Left ventricle myocardium superior (tissue), 1 donor: ENCODE measurements around the gene SBSN. TPM values are rescaled to one million over a fixed set of nuclear protein-coding genes. Genes with fewer than 3 reads are reported as not detected.
"Not testable (repeated sequence)": the region's sequence is repeated elsewhere in the genome, so short reads cannot be mapped to it uniquely, and the experiment has no call there.

Source experiments
- ATAC-seq: fragments of 200-7000 bp; cut with Tn5 transposase; one replicate; pipeline ENCODE4 v1.9.1; 2020; ENCODE audit warnings: mild to moderate bottlenecking, moderate library complexity
- DNase-seq: peaks from one replicate; pipeline ENCODE4 v3.0.0-alpha.2; 2020
- intact Hi-C: fragments of 100-400 bp; cut with micrococcal nuclease; formaldehyde crosslinking; loops from one replicate; pipeline ENCODE4 v1.11.0; 2022
- total RNA-seq: library from RNA; stranded (reverse); fragmentation: NEBNext Ultra II Directional; extraction: Animal tissue kit (Norgen Biotek cat#: 25700); gene quantifications from one replicate; pipeline ENCODE4 v1.2.1, GENCODE V29; 2021
- donor health status: DM: no; HTN: yes; CAD: no; lungs with severe emphysema.

SBSN gene
- total RNA-seq, 1 donor from 2014 or later = not detected

- ATAC-seq (no peak), DNase-seq (no peak)
- intact Hi-C loops = no loop called here
Measured at GRCh38 chr19:35488677-35489076, 39.4 kb downstream of the SBSN start.

GRCh38 chr19:35487656-35488182, 40.4 kb downstream of the SBSN start:
- DNase-seq (no peak), ATAC-seq (no peak)
- intact Hi-C loops = no loop called here

- no peak for DNase-seq
- ATAC-seq = no peak
- intact Hi-C loops = no loop called here
Measured at GRCh38 chr19:35486268-35486708, 41.8 kb downstream of the SBSN start.

DNA sequence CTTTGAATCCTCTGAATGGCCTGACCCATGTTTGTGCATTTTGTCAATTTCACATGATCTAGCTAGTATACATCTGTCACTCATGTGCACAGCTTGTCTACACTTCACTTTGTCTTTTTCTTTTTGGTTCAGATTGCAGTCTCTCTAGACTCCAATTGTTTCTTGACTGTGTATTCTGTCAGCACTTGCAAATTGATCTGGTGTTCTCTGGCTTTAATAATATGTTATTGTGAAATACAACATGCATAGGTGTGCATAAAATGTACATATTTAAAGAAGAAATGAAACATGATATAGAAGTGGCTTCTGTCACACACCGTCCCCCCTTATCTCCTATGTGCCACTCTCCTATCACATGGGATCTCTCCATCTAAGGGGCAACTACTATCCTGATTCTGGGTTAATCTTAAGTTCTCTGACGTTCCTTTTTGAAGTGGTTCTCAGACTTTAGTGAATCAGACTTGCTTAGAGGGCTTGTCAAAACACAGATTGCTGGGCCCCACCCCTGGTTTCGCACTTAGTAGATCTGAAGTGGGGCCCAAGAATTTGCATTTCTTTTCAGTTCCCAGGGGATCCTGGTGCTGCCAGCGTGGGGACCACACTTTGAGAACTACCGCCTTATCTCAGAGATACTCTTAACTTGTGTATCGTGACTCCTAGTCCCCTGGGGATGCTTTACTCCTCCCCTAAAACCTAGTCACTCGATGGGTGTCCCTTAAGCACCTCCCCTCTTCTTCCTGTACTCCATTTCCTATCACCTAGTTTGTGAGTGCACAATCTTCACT, 43.7 kb downstream of the SBSN start:
- DNase-seq = no peak
- no peak for ATAC-seq
- intact Hi-C loops = no loop called here

DNA sequence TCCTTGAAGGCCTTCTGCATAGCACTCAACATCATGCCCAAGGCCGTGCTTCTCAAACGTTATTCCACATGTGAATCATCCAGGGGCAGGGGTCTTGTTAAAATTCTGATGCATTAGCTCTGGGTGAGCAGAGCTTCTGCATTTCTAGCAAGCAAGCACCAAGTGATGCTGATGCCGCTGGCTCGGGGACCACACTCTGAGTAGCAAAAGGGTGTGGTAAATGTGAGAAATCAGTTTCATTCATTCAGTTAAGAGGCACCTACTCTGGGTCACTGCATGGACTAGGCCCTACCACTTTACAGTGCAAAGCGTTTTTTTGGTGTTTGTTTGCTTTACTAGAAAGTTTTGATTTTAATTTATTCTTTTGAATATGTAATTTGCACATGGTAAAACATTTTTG, 45.0 kb downstream of the SBSN start:
- ATAC-seq (no peak), DNase-seq (no peak)
- intact Hi-C loops = no loop called here

DNA sequence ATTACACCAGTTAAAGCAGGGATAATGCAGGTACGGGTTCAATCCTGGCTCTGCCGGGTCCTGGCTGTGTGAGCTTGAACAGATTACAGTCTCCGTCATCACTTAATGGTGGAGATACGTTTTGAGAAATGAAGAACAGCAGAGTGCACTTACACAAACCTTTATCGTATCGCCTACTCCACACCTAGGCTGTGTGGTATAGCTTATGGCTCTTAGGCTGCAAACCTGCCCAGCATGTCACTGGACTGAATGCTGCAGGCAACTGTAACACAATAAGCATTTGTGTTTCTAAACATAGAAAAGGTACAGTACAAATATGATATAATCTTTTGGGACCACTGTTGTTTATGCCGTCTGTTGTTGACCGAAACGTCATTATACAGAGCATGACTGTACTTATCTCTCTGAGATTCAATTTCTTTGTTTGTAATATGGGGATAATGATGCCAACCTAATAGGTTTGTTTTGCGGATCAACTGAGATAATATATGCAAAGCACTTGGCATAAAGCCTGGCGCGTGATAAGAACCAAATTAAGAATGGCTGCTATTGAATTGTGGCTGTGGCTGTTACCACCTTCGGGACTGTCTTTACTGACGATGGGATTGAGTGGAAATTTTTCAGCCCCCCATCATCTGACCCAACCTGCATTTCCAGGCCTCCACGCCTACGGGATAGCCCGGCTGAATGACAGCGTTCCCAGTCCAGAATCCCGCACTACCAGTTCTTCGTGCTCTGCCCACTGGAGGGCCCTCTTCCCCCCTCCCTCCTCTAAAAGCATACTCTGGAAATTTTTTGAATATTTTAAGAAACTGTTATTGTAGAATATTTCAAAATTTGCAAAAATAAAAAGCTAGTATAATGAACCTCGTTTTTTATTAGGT, 49.1 kb downstream of the SBSN start:
- ATAC-seq (no peak), DNase-seq (no peak)
- intact Hi-C loops = no loop called here

DNA sequence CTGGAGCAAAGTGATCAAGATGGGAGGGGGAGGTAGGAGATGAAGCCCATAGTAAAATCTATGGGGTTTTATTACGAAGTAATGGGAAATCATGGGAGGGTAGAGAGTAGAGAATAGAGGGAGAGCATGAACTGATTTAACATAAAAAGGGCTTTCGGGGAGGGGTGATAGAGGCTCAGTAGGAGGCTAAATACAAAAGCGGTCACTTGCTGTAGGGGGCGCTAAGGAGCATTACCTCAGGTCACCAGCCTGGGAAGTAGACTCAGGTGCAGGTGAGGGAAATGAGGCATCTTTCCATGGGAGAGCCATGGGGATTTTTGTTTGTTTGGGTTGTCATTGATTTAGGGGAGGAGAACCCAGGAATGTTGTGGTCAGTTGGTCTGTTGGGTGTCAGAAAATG, 52.0 kb downstream of the SBSN start:
- ATAC-seq = no peak
- no peak for DNase-seq
- intact Hi-C loops = no loop called here

DNA sequence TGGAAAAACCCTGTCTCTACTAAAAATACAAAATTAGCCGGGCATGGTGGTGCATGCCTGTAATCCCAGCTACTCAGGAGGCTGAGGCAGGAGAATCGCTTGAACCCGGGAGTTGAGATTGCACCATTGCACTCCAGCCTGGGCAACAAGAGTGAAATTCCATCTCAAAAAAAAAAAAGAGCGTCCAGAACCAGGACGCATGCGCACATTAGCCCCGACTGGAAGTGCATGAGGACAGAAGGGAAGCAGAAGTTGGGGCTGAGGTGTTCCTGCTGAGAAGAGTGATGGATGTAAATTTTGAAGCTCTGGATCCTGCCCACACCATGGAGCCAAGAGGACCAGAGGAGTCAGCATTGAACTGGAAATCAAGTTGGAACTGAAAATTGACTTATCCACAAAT, 53.5 kb downstream of the SBSN start:
- ATAC-seq, DNase-seq, intact Hi-C loops: not testable (repeated sequence)

DNA sequence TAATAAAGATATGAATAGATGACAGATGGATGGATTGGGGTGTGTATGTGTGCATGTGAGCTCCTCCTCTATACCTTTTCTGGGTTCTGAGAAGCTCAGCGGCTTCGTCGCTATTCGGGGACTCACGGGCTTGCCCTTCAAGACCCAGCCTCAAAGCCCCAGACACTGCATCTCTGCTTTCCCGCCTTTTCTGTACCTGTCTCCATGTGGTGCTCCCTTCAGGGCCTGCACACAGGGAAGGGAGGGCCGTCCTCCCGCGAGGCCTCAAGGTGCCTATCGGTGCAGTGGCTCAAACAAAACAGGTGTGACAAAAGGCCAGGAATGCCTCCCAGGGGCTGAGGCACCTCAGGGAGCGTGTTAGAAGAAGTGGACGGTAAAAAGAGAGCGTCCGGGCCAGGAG, 54.0 kb downstream of the SBSN start:
- intact Hi-C loops = no loop called here
- DNase-seq (no peak), ATAC-seq (no peak)

Other genes with a start within 250 kb of the SBSN start
- gene HAMP, start 245.8 kb downstream of the SBSN start, total RNA-seq = not detected
- not detected for gene MAG, start 236.2 kb downstream of the SBSN start, total RNA-seq
- 0.52 TPM for gene CD22, start 199.1 kb downstream of the SBSN start, total RNA-seq
- not detected for gene FFAR1, start 180.4 kb downstream of the SBSN start, total RNA-seq
- gene FFAR3, start 169.9 kb downstream of the SBSN start, total RNA-seq = not detected
- gene GPR42, start 157.2 kb downstream of the SBSN start, total RNA-seq = not detected
- gene FFAR2, start 80.1 kb downstream of the SBSN start, total RNA-seq = 0.27 TPM
- gene KRTDAP, start 37.8 kb downstream of the SBSN start, total RNA-seq = not detected
- gene DMKN, start 14.7 kb downstream of the SBSN start, total RNA-seq = 16.1 TPM
- not detected for gene GAPDHS, start 5.1 kb upstream of the SBSN start, total RNA-seq
- gene TMEM147, start 17.3 kb upstream of the SBSN start, total RNA-seq = 84.4 TPM
- not detected for gene ATP4A, start 35.3 kb upstream of the SBSN start, total RNA-seq
- not detected for gene PMIS2, start 57.9 kb upstream of the SBSN start, total RNA-seq
- 3.9 TPM for gene HAUS5, start 84.4 kb upstream of the SBSN start, total RNA-seq
- 51.0 TPM for gene RBM42, start 100.7 kb upstream of the SBSN start, total RNA-seq
- gene ETV2, start 113.4 kb upstream of the SBSN start, total RNA-seq = 0.27 TPM
- gene COX6B1, start 120.0 kb upstream of the SBSN start, total RNA-seq = 1,553 TPM
- gene UPK1A, start 138.2 kb upstream of the SBSN start, total RNA-seq = not detected
- not detected for gene ZBTB32, start 176.2 kb upstream of the SBSN start, total RNA-seq
- 15.8 TPM for gene KMT2B, start 189.7 kb upstream of the SBSN start, total RNA-seq
- 3.2 TPM for gene IGFLR1, start 214.1 kb upstream of the SBSN start, total RNA-seq
- 18.4 TPM for gene U2AF1L4, start 217.1 kb upstream of the SBSN start, total RNA-seq
- gene PSENEN, start 217.3 kb upstream of the SBSN start, total RNA-seq = 41.3 TPM
- 8.3 TPM for gene LIN37, start 220.3 kb upstream of the SBSN start, total RNA-seq
- 676 TPM for gene HSPB6, start 228.7 kb upstream of the SBSN start, total RNA-seq
- gene PROSER3, start 229.9 kb upstream of the SBSN start, total RNA-seq = 5.2 TPM
- 4.2 TPM for gene ARHGAP33, start 247.3 kb upstream of the SBSN start, total RNA-seq